HG02981 (cell line): ENCODE measurements around the gene UNC119B.
A peak's percentile ranks its signal among the peaks of the same experiment; 100 is the strongest.
"Not testable (repeated sequence)": the region's sequence is repeated elsewhere in the genome, so short reads cannot be mapped to it uniquely, and the experiment has no call there.

Source experiments
- ATAC-seq: cut with Tn5 transposase; IDR thresholded peaks from one replicate; pipeline ENCODE4 v1.9.1; 2021; ENCODE audit warnings: mild to moderate bottlenecking, moderate library complexity; ENCODE audit not compliant: unreplicated experiment

Gene UNC119B

DNA sequence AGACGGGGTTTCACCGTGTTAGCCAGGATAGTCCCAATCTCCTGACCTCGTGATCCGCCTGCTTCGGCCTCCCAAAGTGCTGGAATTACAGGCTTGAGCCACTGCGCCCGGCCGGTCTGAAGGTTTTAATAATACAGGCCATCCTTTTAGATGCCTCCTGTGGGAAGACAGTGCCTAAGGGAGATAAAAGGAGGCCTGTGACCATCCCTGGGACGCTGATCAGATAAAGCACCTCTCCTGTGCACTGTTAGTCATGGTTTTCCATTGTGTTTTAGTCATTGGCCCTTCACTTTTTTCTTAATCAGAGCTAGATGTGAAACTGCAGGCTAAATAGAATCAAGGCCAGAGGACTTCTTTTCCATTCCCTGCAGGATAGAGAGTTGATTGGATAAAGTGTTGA lies 7.8 kb downstream of the UNC119B start:
- ATAC-seq = no peak

DNA sequence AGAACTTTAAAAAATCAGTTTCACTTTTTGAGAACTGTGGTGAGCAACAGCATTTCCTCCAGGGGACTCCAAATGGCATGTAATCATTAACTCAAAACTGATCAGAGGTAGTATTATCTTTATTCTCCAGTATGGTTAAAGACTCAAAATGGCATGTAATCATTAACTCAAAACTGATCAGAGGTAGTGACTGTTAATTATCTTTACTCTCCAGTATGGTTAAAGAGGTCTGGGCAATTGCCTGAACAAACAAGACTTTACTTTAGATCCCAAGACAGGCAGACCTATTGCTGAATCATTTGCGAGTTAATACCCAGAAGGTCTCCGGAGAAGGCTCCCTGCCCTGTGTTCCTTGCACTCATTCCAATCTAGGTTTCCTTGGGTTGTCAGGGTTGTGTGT lies 8.8 kb downstream of the UNC119B start:
- ATAC-seq = peak; percentile 58

DNA sequence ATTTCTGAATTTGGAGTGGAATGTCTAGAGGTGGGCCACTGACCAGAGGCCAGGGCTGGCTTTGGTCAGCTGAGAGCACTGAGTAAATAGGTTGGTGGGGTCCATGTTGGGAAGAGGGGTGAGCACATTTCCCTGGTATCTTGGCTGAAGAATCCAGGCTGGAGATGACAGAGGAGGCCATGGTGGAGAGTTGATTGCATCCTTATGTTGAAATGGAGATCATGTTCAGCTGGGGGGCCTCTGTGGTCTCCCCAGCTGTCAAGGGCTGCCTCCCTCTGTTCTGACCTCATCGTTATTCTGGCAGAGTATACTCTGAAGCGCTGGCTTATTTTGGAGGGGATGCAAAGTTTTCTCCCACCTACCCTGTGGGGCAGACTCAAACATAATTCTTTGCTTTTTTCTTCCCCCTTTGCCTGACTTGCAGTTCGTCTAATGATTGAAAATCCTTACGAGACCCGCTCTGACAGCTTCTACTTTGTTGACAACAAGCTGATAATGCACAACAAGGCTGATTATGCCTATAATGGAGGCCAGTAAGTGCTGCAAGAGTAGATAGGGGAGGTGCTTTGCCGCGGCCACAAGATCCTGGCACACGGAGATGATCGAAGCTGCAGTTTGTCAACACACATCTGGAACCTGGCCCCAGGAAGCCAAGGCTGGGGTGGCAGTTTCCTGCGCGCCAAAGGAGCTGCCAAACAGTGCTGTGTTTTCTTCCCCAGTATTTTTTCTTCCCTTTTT lies 9.4 kb downstream of the UNC119B start:
- peak; percentile 7 for ATAC-seq

DNA sequence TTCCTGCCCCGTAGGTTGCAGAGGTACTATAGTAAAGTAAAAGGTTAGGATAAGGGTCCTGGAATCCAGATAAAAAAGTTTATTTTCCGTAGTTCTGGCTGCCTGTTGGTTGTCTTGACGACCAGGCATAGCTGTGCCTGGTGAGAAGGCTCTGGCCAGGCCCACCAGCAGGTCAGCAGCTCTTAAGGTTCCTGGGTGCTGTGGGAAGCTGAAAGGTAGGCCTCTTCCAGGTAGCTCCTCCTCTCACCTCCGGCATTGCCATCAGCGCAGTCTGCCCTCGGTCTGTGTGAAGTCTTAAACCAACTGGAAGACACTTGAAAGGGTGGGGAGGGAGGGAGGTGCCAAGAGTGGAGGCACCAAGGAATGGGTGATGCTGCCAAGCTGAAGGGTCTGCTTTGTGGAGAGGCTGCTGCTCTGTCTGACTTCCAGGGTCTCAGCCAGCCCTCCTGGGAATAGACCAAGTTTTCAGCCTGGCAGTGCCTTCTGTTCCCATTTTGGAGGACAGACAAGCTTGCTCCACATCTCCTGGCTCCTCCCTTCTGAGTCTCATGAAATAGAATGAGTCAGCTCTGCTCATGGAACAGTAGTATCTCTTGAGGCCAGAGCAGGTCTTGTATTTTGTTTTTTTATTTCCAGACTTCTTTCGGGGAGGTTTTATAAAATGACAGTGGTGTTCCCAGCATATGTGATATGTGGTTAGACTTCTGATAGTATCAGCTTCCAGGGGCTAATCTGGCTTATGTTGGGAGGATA lies 10.2 kb downstream of the UNC119B start:
- ATAC-seq = no peak

DNA sequence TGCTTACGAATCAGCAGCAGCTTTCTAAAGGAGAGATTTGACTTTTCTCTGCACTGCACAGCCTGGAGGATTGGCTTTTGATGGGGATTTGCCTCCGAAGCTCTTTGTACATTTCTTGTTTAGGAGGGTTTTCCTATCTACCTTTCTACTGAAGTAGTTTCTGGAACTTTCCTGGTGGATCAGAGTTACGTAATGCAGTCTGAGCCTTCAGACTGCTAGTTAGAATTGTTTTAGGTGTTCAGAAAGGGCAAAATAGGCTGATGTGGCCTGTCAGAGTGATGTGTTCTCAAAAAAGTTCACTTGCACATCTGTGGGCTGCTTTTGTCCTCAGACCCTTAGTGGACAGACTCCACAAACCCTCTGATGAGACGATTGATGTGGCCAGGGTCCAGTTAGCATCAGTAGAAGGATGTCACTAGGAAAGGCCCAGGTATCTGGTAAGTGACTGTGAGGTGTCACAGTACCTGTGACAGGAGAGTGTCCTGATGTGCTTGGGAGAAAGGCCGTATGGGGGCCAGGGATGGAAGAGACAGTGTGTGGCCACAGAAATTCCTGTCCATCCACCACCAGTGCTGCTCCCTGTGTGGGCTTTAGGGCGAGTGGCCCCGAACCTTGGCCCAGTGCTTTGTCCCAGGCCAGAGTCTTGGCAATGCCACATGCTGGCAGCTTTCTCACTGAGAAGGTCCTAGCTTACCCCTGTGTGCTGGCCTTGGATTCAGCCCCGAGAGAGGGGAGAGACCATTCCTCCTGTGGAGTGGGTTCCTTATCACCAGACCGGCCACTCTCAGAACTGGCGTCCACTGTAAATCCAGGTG lies 10.9 kb downstream of the UNC119B start:
- ATAC-seq = no peak

DNA sequence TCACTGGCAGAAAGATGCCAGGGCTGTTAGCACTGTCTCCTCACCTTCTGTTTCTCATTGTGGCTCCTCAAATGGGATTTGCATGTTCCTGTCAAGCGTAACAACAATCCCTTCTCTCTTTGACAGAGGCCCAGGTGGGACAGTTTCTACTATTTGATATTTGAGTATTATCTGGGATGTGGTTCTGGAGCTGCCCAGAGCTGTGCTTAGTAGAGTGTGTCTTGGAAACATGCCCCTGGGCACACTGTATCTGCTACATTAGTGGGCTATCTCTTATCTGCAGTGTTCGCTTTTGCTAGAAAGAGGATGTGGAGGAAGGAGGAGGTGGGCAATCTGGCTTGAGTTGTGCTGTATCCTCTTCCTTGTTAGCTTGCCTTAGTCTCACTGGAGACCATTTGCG lies 11.6 kb downstream of the UNC119B start:
- no peak for ATAC-seq

DNA sequence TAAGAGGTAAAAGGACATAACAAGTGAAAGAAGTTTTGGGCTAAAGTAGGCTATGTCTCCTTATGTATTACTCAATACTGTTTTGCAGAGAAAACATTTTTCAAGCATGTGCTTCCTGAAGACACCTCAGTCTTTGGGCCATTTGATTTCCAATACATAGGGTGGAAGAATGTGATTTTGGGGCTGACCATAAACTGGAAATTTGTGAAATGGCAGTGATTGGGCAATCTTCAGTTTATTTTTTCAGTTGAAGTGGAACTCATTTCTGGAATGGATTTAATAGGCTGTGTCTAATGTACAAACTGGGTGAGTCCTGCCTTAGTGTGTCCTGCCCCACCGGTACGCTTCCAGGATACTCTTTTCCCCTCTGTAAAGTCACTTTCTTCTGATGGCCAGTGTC lies 12.5 kb downstream of the UNC119B start:
- no peak for ATAC-seq

DNA sequence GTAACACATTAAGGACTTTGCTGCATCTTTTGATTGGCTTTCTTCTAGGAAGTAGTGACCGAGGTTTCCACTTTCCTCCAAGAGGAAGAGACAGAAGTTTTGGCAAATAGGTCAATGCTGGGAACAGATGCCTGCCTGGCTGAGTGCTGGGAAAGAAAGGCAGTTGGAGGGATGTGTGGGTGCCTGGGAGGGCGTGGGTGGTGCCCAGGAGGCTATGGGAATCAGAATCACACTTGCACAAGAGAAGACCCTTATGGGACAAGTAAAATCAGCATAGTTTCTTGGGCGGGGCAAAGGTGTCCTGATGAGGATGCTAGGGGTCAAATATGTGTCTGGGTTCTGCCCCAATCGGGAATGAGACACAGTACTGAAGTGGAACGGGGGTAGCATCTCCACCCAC lies 14.5 kb downstream of the UNC119B start:
- ATAC-seq = no peak

DNA sequence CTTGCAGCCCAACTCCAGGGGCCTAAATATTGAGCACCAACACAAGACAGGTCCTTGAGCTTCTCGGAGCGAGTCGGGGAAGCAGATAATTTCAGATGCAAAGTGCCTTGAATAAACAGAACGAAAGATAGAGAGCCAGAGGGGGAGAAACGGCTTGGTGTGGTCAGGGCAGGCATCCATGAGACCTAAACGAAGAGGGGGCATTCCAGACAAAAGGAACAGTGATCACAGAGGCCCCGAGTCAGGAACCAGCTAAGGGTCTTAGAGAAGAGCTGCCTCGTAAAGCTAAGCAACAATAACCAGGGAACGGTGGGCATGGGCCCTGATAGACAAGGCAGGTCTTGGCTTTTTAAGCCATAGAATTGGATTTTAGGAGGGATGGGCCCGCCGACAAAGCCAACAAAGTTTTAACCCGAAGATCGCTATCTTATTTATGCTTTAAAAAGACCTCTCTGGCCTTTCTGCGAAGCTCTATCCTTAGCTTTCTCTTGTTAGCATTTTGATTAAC lies 14.9 kb downstream of the UNC119B start:
- no peak for ATAC-seq

DNA sequence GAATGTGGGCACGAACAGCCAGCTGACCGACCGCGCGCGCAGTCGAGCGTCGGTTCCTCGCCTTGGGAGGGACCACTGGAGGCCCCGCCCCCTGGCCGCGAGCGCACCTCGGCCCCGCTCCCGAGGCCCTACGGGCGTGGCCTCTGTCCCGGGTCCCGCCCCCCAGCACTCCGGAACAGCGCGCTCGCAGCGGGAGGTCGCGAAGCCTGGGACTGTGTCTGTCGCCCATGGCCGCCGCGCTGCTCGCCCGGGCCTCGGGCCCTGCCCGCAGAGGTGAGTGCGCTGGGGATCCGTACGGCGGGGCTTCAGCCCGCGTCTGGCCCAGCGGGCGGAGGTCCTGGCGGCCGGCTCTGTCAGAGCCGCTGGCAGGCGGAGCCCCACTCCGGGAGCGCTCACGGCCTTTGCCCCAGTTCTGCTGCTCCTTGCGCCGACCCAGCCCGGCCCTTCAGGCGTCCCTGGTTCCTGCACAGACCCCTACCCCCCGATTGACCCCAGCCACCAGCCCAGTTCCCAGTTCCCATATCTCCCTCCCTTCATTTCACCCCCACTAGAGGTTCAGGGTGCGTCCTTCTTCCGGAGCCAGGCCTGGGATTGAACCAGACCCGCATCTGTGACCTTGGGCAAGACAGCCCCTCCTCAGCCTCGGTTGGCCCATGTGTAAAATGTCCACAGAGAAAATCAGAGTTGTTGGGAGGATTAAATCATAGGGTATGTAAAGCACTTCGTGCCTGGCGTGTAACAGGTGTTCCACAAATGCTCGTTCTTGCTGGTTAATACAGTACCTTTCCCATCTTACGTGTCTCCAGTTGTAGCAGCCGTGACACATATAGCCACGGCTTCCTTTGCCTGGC lies 15.6 kb downstream of the UNC119B start, which contains the start of gene ACADS:
Gene ACADS, plus strand, starts transcription at position 168 of the 851 bp plus-strand sequence. Its CDS starts 60 bp downstream, at position 228.
- peak; percentile 95 for ATAC-seq

DNA sequence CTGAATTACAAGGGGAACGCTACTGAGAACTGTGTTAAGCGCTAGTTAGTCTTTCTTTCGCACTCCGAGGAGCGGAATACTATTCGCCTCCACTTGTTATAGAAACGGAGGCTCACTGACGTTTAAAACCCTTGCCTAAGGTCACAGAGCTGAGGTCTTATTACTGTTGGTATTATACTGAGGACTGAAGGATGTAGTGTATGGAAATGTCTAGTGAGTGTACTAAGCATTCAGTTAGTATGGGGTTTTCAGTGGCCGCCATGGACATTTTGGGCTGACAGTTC lies 16.2 kb downstream of the UNC119B start:
- ATAC-seq = no peak

DNA sequence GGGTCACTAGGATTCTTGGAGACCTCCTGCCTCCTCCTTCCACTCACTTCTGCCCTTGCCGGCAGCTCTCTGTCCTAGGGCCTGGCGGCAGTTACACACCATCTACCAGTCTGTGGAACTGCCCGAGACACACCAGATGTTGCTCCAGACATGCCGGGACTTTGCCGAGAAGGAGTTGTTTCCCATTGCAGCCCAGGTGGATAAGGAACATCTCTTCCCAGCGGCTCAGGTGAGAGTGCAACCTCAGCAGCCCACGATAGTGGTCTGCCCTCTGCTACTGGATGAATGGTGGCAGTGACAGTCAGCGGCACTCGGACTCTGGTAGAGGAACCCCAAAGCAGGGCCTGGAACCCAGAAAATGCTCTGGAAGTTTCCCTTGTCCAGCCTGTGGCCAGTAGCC lies 16.7 kb downstream of the UNC119B start:
- no peak for ATAC-seq

DNA sequence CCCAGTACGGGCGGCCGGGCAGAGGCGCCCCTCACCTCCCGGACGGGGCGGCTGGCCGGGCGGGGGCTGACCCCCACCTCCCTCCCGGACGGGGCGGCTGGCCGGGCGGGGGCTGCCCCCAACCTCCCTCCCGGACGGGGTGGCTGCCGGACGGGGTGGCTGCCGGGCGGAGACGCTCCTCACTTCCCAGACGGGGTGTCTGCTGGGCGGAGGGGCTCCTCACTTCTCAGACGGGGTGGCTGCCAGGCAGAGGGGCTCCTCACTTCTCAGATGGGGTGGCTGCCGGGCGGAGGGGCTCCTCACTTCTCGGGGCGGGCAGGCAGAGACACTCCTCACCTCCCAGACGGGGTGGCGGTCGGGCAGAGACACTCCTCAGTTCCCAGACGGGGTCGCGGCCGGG lies 21.9 kb downstream of the UNC119B start:
- ATAC-seq = not testable (repeated sequence)

DNA sequence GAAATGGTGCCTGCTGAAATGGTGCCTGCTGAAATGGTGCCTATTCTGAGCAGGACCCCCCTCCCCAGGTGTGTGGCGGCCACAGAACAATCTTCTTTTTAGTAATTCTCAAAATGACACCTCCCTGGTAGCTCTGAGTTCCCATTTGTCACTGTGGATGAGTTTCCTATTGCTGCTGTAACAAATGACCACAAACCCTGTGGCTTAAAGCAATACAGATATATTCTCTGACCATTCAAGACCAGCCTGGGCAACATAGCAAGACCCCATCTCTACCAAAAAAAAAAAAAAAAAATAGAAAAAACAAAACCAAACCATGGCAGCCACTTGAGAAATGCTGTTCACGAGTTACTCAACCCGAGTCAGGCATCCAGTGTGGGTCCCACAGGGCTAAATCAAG lies 23.3 kb downstream of the UNC119B start:
- ATAC-seq = no peak

DNA sequence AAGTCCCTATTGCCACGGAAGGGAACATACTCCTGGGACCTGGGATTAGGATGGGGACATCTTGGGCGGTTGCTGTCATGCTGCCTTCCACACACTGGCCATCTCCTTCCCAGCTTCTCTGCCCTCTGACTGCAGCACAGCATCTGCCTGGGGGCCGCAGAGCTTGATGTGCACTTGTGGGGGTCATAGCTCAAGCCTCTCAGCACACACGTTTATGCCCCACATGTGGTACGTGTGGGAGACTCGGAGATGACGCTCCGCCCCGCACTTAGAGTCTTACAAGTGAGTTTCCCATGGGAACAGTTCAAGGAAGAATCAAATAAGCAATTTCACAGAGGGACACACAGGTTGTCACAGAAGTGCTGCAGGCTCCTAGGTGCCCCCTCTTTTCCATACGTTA lies 24.0 kb downstream of the UNC119B start:
- no peak for ATAC-seq

DNA sequence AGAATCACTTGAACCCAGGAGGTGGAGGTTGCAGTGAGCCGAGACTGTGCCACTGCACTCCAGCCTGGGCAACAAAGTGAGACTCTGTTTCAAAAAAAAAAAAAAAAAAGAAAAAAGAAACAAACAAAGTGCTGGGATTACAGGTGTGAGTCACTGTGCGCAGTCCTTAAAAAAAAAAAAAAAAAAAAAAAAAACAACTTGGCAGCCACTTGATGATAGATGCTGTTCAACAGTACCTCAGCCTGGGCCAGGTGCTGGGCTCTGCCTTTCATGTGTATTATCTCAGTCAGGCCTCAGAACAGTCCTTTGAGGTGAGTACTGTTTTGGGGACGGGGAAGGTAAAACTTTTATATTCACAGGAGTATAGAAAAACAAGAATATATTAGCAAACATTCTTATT lies 24.9 kb downstream of the UNC119B start:
- ATAC-seq = no peak

DNA sequence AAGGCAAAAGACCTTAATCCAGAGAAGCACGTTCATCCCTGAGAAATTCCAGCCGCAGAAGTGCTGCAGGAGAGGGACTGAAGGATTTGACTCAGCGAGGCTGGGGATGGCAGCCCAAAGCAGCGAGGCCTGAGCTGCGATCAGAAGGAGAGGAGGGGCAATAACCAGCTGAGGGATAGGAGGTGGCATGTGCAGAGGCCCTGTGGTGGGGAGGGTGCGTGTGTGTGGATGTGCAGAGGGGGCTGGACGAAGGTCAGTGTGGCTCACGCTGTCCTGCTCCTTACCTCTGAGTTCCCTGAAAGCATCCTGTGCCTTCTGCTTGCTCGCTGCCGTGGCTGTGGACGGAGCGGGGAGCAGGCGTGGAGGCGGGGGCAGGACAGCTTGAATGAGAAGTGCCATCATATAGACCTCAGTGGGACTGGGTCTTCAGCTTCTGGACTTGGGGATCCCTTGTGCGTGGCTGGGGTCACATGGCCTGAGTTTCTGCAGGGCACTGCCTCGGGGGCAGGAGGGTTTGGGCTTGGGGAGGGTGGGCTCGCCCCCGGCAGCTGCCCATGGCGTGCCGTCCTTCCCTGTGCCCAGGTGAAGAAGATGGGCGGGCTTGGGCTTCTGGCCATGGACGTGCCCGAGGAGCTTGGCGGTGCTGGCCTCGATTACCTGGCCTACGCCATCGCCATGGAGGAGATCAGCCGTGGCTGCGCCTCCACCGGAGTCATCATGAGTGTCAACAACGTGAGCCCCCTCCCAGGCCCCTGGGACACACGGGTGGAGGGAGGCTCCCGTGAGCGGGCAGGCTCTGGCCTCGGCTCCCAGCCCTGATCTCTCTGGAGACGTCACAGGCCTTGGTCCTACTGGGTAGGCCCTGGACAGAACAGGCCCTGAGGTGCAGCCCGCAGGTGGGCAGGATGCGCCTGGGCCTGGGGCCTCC lies 26.4 kb downstream of the UNC119B start:
- no peak for ATAC-seq

DNA sequence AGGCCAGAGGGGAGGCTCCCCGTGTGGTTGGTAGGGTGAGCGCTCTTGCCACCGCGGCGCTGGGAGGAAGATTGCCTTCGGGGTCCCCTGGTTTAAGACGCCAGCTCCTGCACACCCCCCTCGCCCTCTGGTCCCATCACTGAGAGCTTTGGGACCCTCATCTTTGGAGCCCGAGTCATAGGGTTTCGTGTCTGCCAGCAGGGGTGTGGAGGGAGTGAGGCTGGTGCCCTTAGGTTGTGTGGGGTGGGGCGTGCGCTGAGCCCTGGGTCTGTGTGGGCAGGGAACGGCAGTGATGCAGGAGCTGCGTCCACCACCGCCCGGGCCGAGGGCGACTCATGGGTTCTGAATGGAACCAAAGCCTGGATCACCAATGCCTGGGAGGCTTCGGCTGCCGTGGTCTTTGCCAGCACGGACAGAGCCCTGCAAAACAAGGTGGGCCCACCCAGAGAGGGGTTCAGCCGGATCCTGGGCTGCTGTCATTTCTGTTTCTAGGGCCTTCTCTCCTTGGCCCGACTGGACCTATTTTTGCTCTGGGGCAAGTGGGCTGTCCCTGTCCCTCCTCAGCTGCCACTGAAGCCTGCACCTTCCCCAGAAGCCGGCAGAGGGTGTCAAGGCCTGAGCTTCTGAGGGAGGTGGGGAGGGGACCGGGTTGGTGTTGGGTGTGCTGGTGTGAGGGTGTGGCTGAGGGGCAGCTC lies 27.4 kb downstream of the UNC119B start:
- no peak for ATAC-seq
